ENCODE data around the gene SLC35E4.

SLC35E4 gene

DNA sequence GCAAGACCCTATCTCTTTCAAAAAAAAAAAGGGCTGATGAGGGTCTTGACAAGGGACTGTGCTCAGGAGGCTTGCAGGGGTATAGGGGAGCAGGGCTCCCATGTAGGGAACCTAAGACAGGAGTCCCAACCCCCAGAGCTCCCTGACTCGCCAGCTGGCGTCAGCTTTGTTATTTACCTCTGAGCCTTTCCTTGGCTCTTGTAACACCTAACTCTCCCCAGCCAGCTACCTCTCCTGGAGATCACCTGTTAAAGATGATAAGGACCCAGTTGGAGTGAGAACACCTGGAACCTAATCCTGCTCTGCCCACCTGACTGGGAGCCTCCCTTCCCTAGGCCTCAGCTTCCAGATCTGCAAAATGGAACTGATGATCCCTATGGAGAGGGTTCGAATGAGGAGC lies 13.2 kb downstream of the SLC35E4 start:
- H3K27ac Mint-ChIP-seq: no peak overlapping the region
- no peaks in the 10 kb centered on the region for H3K9me3 Mint-ChIP-seq
- no peak overlapping the region for H3K4me3 Mint-ChIP-seq
- peaks cover 9% of the 10 kb centered on the region for H3K27me3 Mint-ChIP-seq (ENCODE audit: low read depth)
- H3K36me3 Mint-ChIP-seq (ENCODE audit: low read depth): no peaks in the 10 kb centered on the region
- TF ChIP-seq, protein P1, sequence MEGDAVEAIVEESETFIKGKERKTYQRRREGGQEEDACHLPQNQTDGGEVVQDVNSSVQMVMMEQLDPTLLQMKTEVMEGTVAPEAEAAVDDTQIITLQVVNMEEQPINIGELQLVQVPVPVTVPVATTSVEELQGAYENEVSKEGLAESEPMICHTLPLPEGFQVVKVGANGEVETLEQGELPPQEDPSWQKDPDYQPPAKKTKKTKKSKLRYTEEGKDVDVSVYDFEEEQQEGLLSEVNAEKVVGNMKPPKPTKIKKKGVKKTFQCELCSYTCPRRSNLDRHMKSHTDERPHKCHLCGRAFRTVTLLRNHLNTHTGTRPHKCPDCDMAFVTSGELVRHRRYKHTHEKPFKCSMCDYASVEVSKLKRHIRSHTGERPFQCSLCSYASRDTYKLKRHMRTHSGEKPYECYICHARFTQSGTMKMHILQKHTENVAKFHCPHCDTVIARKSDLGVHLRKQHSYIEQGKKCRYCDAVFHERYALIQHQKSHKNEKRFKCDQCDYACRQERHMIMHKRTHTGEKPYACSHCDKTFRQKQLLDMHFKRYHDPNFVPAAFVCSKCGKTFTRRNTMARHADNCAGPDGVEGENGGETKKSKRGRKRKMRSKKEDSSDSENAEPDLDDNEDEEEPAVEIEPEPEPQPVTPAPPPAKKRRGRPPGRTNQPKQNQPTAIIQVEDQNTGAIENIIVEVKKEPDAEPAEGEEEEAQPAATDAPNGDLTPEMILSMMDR (IDR thresholded peaks at IDR 0.05; ENCODE audit: unreplicated experiment in 3 of 3): no peak
- H3K4me1 Mint-ChIP-seq: no peaks in the 10 kb centered on the region

DNA sequence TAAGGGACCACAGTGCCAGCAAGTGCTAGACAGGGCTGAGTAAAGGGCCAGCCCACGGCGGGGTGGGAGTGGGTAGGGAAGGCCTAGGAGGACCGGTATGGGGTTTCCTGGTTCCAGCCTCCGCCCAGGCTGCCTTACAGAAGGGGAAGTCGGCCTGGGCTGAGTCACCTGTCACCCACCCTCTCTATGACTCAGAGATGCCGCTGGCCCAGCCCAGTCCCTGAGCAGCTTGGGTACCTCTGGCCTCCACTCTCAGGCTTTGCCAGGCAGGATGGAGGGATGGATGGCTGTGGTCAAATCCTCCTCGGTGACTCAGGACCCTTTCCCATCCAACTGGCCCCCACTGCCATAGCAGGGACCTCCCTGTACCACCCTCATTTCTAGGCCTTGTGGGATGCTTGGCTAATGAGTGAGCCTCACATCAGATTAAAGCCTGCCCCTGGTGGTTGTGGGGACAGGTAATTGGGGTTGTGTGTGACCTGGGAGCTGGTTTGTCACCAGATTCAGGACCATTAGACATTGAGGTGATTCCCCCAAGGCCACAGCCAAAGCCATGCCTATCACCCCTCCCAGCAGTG lies 13.9 kb downstream of the SLC35E4 start:
- Mint-ChIP-seq H3K4me1 (no peaks in the 10 kb centered on the region), H3K36me3 (ENCODE audit: low read depth) (peaks cover 4% of the 10 kb centered on the region), H3K9me3 (no peaks in the 10 kb centered on the region), H3K4me3 (no peak overlapping the region), H3K27me3 (ENCODE audit: low read depth) (peaks cover 6% of the 10 kb centered on the region), H3K27ac (no peak overlapping the region)
- TF ChIP-seq, protein P1 (IDR thresholded peaks at IDR 0.05; ENCODE audit: unreplicated experiment in 3 of 3): no peak

DNA sequence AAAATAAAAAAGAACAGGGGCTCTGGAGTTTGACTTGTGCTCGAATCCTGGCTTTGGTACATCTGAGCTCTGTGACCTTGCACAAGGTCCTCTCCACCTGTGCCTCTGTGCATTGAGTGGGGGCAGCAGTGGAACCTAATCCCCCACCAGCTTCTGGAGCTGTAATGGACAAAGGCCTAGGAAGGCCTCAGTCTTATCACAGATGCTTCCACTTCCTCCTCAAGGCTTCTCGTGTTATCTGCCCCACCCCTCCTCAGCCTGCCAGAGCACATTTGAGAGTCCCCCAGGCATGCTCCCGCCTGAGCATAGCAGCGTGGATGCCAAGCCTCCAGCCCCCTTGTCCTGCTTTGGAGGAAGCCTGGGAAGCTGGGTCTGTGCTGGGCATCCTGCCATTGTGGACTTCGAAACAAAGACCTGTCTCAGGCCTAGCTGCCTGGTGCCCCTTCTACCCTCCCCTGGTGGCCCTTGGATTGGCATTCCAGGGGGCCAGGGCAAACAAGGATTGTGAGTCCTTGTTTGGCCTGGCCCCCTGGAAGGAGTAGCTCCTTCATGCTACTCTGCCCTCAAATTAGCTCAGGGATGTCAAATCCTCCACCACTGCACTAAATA lies 15.0 kb downstream of the SLC35E4 start:
- TF ChIP-seq, protein P1 (IDR thresholded peaks at IDR 0.05; ENCODE audit: unreplicated experiment in 3 of 3): no peak
- H3K27me3 Mint-ChIP-seq (ENCODE audit: low read depth): peaks cover 5% of the 10 kb centered on the region
- H3K4me1 Mint-ChIP-seq: no peaks in the 10 kb centered on the region
- H3K36me3 Mint-ChIP-seq (ENCODE audit: low read depth): peaks cover 4% of the 10 kb centered on the region
- H3K4me3 Mint-ChIP-seq: no peak overlapping the region
- H3K9me3 Mint-ChIP-seq: no peaks in the 10 kb centered on the region
- no peak overlapping the region for H3K27ac Mint-ChIP-seq

DNA sequence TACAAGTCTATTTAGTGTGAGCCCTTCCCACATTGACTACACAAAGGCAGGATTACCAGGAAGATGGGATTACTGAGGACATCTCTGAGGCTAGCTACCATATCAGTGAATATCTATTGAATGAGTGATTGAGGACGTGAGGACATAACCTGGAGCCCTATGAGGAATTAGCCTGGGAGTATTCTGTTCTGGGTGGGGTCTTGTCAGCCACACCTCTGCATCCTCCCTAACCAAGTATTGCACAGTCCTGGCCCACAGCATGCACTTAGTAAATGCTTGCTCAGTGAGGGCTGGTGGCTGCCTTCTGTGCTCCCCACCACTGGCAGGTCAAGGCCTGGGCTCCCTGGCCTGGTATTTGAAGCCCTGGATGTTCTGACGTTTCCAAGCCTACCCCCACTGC lies 17.3 kb downstream of the SLC35E4 start:
- TF ChIP-seq, protein P1 (IDR thresholded peaks at IDR 0.05; ENCODE audit: unreplicated experiment in 3 of 3): no peak
- Mint-ChIP-seq H3K4me3 (no peak overlapping the region), H3K4me1 (no peaks in the 10 kb centered on the region), H3K36me3 (ENCODE audit: low read depth) (peaks cover 4% of the 10 kb centered on the region), H3K27me3 (ENCODE audit: low read depth) (peaks cover 5% of the 10 kb centered on the region), H3K9me3 (no peaks in the 10 kb centered on the region), H3K27ac (no peak overlapping the region)

DNA sequence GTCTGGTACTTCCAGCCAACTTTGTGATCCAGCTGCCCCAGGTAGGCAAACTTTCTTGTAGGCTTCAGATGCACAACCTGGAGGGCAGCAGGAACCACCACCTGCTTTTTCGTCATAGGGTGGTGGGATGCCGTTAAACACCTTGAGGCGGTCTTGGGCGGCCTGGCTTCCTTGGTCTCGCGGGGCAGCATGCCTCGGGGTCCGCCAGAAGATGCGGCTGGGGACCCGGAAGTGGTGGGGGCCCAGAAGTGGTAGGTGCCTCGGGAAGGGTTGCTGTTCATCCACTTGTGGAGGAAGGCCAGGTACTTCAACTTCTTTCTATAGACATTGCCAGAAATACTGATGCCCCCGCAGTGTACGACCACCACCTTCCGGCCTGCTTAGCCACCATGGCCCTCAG lies 18.8 kb downstream of the SLC35E4 start:
- Mint-ChIP-seq H3K27me3 (ENCODE audit: low read depth) (peaks cover 5% of the 10 kb centered on the region), H3K27ac (no peak overlapping the region), H3K4me1 (no peaks in the 10 kb centered on the region), H3K4me3 (no peak overlapping the region), H3K36me3 (ENCODE audit: low read depth) (peaks cover 4% of the 10 kb centered on the region), H3K9me3 (no peaks in the 10 kb centered on the region)
- TF ChIP-seq, protein P1 (IDR thresholded peaks at IDR 0.05; ENCODE audit: unreplicated experiment in 3 of 3): no peak

DNA sequence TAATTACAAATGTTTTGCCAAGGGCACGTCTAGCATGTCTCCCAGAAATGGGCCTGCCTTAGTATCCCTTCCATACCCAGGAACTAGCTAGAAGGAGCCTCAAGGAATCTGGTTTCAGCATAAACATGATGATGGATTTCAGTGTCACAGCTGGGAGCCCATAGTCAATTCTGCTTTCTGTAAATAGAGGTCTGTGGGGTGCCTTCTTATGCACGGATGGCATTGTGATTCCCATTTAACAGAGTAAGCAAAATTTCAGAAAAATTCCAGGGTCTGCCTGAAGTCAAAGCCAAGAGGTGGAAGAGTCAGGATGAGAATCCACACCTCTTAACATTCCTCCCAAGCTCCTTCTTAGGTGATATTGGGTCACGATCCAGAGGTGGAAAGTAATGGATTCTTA lies 20.0 kb downstream of the SLC35E4 start:
- Mint-ChIP-seq H3K4me1 (no peaks in the 10 kb centered on the region), H3K9me3 (no peaks in the 10 kb centered on the region), H3K27me3 (ENCODE audit: low read depth) (peaks cover 5% of the 10 kb centered on the region), H3K4me3 (no peak overlapping the region), H3K36me3 (ENCODE audit: low read depth) (peaks cover 13% of the 10 kb centered on the region), H3K27ac (no peak overlapping the region)
- TF ChIP-seq, protein P1 (IDR thresholded peaks at IDR 0.05; ENCODE audit: unreplicated experiment in 3 of 3): no peak

Measured in nephron (organoid).